ENCODE data around the gene NUDT16L1.
A peak's percentile ranks its signal among the peaks of the same experiment; 100 is the strongest.

NUDT16L1 gene

GRCh38 chr16:4664538-4665418, 28.6 kb upstream of the NUDT16L1 start:
- DNase-seq (ENCODE audit: low spot score): peak; percentile 63

- DNase-seq (ENCODE audit: low spot score): no peak
Measured at GRCh38 chr16:4666537-4667202, 26.7 kb upstream of the NUDT16L1 start.

- no peak for DNase-seq (ENCODE audit: low spot score)
Measured at GRCh38 chr16:4667203-4667963, 26.0 kb upstream of the NUDT16L1 start.

- DNase-seq (ENCODE audit: low spot score): no peak
Measured at GRCh38 chr16:4668313-4668960, 24.9 kb upstream of the NUDT16L1 start.

- no peak for DNase-seq (ENCODE audit: low spot score)
Measured at GRCh38 chr16:4673387-4674046, 19.8 kb upstream of the NUDT16L1 start.

GRCh38 chr16:4674926-4675530, 18.3 kb upstream of the NUDT16L1 start:
- no peak for DNase-seq (ENCODE audit: low spot score)

GRCh38 chr16:4675864-4676786, 17.2 kb upstream of the NUDT16L1 start:
- DNase-seq (ENCODE audit: low spot score): no peak

- DNase-seq (ENCODE audit: low spot score): no peak
Measured at GRCh38 chr16:4676831-4677230, 16.5 kb upstream of the NUDT16L1 start.

GRCh38 chr16:4677390-4677789, 16.0 kb upstream of the NUDT16L1 start:
- DNase-seq (ENCODE audit: low spot score): no peak

GRCh38 chr16:4677994-4678393, 15.4 kb upstream of the NUDT16L1 start:
- no peak for DNase-seq (ENCODE audit: low spot score)

GRCh38 chr16:4678596-4678995, 14.8 kb upstream of the NUDT16L1 start:
- DNase-seq (ENCODE audit: low spot score): no peak

- peak; percentile 22 for DNase-seq (ENCODE audit: low spot score)
Measured at GRCh38 chr16:4679156-4679849, 14.1 kb upstream of the NUDT16L1 start.

- DNase-seq (ENCODE audit: low spot score): peak; percentile 81
Measured at GRCh38 chr16:4679850-4680636, 13.3 kb upstream of the NUDT16L1 start.

GRCh38 chr16:4680673-4681470, 12.5 kb upstream of the NUDT16L1 start:
- DNase-seq (ENCODE audit: low spot score): no peak

GRCh38 chr16:4681471-4682083, 11.8 kb upstream of the NUDT16L1 start:
- no peak for DNase-seq (ENCODE audit: low spot score)

- no peak for DNase-seq (ENCODE audit: low spot score)
Measured at GRCh38 chr16:4682084-4682591, 11.2 kb upstream of the NUDT16L1 start.

- peak; percentile 73 for DNase-seq (ENCODE audit: low spot score)
Measured at GRCh38 chr16:4682616-4683254, 10.6 kb upstream of the NUDT16L1 start.
